NAMALWA (cell line): ENCODE data around the gene AGO3.
"Not testable (repeated sequence)": the region's sequence is repeated elsewhere in the genome, so short reads cannot be mapped to it uniquely, and the experiment has no call there.

Experiments used
- DNase-seq: peaks from one replicate; pipeline ENCODE4 v3.0.0-alpha.2; 2015; ENCODE audit warnings: low spot score

The AGO3 gene

DNA sequence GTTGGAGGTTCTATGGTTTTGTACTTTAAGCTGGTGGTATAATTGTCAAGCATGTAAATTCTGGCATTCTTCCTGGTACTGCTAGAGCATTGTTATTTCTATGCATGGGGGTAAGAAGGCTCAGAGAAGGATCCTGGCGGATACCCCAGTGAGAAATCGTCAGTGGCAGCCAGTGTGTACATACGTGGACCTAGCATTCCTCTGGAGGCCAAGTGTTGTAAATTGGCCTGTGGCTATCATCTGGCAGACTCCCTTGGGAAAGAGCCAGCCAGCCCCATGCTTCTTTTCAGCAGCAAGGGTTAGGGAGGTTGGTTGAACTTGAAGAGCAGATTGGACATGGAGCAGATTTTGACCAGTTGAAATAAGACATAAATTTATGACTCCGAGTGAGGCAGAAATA, 5.2 kb upstream of the AGO3 start:
- DNase-seq = no peak

DNA sequence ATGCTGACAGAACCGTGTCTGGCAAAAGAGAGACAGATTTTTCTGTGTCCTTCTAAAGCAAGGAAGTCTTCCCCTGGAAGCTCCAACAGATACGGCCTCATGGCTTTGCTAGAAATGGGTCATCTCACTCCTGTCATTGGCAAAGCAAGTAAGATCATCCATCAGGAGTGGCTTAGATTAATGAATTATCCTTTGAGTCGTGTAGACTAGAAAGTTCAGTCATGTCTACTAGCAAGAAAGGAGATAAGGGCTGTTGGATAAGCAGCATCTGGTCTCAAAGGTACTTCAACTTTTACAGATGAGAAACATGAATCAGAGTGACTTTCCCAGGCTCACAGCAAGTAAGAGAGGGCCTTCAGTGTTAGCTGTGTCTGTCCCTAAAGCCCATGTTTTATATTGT, 3.4 kb upstream of the AGO3 start:
- DNase-seq = no peak

DNA sequence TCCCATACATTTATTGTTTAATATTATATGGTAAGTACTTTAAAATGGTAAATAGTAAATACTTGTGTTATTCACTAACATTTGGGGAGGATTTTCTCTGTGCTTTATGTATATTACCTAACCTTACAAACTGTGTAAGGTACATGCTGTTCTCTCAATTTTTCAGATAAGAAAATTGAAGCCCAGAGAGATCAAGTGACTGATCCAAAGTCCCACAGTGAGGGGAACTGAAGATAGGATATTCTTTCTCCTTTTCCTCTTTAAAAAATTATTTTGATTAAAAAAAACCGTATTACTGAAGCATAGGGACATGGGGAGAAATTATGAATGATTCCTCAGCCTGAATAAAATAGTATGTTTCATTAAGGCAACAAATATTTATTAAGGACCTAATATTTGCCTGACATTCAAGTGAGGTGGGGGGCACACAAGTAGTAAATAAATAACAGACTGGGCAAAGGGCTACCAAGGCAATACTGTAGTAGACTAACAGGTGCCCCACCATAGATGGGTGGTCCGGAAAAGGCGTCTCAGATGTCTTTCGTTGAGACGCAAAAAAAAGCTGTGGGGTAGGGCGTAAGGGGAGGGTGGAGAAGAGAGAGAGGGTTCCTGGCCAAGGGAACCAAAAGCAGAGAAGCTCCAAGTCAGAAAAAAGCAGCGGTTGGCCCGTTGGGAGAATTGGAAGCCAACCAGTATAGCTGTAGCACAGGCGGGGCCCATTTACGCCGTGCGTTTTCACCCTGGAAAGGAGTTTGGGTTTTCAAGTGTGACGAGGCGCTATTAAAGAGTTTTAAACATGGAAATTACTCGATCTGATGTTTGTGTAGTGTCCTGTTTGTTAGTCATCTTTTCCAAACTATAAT, 944 bp upstream of the AGO3 start:
- peak; percentile 75 for DNase-seq

DNA sequence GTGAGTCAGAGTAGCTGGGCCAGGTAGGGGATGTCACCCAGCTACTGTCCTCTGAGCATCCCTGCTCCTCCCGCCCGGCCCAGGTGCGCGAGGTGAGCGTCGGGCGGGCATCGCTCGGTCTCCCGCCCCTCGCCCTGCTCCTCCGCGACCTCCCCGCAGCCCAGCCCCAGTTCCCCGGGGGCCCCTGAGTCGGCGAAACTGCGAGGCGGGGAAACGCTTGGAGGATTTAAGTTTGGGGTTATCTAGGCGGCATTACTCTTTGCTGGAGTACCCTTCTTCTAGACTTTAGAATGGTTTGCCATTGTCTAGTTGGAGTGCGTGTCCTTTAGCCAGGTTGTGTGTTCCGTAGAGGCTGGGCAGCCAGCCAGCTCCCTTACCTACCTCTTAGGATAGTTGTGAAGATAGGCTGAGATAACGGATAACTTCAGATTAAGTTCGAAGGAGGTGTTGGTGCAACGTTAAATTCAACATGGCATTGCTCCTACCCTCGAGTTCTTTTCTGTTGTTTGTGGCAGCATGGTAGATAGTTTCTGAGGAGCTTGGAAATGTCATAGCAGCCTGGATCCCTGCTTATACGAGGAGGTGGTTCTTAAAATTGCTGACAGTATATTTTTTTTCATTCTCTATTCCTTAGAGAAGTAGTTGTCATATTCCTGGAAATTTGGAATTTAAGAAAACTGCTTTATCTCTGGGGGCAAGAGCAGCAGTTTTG, 697 bp downstream of the AGO3 start:
- peak; percentile 58 for DNase-seq

DNA sequence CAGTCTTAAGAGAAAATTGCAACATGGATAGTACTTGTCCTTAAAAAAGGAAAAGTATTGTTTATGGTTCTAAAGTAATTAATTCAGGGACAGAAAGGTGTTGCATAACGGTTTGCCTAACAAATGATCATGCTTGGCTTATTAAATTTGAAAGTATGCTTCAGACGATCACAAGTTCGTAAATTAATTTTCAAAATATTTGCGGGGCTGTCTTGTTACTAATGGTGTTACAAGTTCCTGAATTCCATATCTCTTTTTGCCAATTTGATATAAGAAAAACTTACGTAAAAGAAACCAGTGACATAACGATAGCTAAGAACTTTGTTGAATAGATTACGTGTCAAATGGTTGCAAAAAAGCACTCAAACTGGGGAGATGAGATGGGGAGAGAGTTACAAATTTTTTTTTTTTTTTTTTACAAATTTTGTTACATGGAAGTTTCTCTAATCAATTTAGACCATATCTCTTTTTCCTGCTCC, 1.3 kb downstream of the AGO3 start:
- no peak for DNase-seq

DNA sequence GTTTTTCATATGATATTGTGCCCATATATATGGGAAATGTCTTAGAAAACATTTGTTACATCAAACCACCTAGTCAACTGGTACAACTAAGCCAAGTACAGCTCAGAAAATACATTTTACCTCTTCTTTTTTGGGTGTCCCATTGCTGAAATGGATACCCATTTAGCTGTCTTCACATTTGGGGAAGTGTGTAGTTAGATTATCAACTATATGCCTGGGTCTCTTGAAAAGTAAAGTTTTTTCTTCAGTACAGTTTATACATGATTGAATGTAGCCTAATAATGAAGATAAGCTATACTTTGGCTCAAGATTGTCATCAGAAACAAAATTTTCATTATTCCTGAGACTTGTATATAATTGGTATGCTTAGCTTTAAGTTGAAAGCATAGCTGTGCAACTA, 2.0 kb downstream of the AGO3 start:
- DNase-seq = peak; percentile 20

DNA sequence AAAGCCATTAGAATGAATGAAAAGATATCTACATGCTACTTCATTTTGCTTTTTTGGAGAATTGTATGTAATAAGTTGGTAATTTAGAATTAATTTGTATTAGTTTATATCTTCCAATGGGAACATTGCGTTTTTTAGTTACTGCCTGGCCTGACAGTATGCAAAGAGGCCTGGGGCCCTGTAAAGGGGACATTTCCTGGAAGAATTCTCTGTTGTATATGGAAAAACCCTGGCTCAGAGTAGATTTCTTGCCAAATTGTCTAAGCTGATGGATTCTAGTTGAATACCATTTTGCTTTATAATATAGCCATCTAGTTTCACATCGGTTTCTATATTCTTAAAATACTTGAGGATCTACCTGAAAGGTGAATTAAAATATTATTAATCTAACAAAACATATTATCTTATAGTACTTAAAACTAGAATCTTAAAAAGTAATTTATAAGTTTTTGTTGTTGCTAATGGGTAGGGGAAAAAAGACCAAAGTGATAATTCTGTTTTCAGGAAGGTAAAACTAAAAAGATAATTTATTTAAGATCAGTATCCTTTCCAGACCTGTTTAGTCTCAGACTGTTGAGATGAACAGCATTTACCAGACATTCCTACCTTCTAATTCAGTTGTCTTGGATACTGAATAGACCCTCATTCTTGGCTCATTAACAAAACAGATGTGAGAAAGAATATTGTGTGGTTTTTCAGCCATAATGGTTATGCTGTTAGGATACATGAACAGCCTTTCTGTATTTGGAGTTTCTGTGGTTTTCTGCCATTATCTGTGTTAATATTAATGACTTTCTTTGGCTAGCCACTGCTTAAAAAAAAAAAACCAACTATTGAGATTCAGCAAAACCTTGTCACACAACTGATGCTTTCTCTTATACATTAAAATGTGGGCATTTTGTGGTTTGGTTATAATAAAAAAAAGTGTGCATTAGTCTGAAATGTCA, 4.8 kb downstream of the AGO3 start:
- DNase-seq = no peak

DNA sequence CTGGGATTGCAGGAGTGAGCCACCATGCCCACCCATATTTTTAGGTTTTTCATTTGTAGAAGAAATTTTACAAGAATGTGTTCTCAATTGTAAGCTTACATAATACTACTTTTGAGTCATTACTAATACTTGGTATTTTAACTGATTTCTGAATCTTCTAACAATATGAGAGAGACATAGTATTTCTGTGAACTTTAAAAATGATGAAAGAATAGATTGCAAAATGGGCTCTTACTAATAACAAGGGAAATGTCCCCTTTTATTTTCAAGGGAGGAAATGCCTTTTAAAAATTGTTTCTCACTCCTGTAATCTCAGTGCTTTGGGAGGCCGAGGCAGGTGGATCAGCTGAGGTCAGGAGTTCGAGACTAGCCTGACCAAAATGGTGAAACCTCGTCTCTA, 5.9 kb downstream of the AGO3 start:
- DNase-seq = no peak

DNA sequence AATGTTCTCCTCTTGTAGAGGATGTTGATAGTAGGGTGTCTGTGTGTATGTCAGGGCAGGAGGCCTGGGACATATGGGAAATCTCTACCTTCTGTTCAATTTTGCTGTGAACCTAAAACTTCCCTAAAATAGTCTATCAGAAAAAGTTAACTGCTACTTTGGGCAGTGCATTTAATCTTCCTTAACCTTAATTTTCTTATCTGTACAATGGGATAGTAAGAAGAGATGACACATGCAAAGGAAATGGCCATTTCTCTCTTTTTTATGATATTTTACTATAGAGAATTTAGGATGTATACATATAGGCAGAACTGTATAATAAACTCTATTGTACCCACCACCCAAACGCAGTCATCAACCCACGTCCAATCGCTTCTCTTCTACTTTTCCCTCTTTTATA, 8.6 kb downstream of the AGO3 start:
- no peak for DNase-seq

DNA sequence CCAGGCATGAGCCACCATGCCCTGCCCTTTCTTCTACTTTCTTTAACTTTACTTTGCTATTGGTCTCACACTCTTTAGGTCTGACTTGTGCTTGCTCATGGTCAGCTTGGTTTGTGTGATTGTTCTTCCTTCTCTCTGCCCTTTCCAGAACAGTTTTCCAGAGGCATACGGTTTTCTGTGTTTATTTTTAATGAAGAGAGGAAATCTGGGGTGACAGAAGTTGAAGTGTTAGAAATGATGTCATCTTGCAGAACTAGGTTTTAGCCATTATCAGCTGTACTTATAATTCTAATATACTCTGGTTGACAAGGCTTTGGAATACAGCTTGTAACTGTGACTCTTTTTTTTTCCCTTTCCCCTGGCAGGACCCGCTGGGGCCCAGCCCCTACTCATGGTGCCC, 14.4 kb downstream of the AGO3 start:
- DNase-seq = no peak

DNA sequence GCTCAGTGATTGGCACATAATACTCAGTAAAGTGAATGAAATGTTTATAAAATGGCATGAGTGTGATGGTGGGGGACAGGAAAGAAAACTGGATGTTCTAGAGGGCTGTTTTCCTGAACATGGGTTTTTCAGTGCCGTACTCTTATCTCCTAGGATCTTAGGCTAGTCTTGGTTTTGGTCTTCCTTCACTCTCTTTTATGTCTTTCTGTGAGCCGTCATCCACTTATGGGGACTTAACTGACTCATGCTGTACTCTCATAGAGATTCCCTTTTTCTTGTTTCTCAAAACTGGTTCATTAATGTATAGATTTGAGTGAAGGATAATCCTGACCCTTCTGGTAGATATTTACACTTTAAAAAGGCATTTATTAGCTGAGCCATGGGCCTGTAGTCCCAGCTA, 16.6 kb downstream of the AGO3 start:
- no peak for DNase-seq

DNA sequence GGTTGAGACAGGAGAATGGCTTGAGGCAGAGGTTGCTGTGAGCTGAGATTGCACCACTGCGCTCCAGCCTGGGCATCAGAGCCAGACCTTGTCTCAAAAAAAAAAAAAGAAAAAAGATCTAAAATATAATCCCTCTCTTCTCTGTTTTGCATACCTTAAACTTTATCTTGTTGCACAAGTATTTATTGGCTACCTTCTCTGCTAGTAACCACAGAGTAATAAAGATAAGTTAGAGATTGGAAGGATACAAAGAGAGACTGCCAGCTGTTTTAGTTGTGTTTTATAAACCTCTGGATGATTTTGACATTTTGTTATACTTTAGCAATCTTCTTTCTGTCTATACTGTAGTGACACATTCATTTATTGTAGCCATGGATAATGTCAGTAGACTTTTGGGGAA, 27.7 kb downstream of the AGO3 start:
- no peak for DNase-seq

DNA sequence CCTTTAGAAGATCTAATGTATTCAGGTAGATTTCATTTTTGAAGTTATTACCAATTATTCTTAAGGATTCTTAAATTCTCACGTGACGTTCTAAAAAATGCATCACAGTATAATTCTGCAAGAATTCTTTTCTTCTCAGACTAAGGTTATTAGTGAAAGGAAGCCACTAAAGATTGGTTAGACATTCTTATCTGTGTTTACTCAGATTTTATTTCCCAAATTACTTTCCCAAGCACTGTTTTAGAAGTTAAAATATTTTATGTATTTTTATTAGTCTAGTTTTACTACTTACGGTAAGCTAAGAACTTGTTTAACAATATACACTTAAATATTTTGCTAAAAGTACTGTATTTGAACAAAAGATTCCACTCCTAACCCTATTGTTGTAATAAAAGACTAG, 28.4 kb downstream of the AGO3 start:
- DNase-seq = no peak

DNA sequence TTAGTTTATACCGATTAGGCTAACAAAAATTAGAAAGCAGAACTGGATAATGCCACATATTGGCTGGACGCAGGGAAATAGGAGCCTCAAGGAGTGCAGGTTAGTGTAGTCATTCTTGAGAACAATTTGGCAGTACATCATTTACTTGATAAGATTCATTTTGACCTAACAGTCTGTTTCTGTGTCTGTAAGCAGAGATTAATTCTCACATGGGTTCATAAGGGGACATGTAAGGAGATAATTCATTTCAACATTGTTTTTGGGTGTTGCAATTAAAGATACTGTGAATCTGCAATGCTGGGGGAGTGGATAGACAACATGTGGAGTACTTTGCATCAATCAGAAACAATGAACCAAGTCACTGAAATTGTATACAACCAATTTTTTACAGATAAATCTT, 32.0 kb downstream of the AGO3 start:
- DNase-seq = no peak

DNA sequence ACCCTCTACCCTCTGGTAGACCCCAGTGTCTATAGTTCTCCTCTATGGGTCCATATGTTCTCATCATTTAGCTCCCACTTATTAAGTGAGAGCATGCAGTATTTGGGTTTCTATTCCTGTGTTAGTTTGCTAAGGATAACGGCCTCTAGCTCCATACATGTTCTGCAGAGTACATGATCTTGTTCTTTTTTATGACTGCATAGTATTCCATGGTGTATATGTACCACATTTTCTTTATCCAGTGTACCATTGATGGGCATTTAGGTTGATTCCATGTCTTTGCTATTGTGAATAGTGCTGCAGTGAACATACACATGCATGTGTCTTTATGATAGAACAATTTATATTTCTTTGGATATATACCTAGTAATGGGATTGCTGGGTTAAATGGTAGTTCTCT, 33.4 kb downstream of the AGO3 start:
- DNase-seq = not testable (repeated sequence)

DNA sequence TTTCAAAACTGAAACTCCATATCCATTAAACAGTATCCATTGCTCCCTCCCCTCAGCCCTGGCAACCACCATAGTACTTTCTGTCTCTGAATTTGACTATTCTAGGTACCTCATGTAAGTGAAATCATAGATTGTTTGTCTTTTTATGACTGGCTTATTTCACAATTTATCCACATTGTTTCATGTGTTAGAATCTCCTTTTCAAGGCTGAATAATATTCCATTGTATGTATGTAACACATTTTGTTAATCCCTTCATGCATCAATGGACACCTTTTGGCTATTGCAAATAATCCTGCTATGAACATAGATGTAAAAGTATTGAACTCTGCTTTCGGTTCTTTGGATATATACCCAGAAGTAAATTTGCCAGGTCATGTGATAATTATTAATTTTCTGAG, 37.5 kb downstream of the AGO3 start:
- DNase-seq = no peak

DNA sequence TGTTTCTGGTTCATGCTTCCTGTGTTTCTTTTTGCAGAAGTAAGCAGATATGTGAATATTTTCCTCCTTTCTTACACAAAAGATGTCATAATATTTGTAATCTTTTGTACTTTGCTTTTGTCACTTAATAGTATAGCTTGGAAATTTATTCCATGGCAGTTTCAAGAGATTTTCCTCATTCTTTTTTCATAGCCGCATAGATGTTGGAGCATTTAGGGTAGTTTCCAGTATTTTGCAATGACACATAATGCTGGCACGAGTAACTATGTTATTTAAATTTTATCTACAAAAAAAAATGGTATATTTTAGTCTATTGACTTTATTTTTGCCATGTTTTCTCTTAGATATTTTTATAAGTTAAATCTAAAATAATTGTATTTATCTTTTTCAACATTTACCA, 40.7 kb downstream of the AGO3 start:
- no peak for DNase-seq

DNA sequence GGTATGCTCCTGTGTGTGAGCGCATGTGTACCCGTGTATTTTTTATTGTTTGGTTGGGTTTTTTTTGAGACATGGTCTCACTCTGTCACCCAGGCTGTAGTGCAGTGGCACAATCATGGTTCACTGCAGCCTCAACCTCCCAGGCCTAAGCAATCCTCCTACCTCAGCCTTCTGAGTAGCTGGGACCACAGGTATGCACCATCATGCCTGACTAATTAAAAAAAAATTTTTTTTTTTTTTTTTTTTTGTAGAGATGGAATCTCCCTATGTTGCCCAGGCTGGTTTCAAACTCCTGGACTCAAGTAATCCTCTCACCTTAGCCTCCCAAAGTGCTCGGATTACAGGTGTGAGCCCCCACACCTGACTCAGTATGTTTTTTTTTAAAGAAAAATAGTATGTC, 41.7 kb downstream of the AGO3 start:
- not testable (repeated sequence) for DNase-seq

DNA sequence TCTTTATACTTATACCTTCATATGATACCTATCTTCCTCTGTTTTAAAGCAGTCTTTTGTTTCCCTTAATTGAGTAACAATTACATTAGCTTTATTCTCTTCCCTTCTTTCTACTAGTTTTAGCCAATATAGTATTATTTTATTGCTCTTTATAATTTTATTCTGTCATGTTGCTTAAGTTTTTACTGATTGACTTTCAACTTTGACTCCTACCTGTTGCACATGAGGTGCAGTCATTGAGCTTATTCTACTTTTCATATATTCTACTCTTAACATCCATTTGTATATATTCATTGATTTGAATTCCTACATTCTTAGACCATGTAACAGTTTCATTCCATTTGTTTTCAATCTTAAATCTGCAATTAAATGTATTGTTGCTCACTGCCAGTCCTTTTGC, 49.2 kb downstream of the AGO3 start:
- no peak for DNase-seq

DNA sequence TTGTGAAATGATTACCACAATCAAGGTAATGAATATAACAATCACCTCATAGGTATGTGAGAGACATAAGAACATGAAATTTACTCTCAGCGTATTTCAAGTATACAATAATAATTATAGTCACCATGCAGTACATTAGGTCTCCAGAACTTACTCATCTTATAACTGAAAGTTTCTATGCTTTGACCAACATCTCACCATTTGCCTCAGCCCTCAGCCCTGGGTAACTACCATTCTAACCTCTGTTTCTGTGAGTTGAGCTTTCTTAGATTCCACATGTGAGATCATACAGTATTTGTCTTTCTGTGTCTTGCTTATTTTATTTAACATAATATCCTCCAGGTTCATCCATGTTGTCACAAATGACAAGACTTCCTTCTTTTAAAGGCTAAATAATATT, 57.3 kb downstream of the AGO3 start:
- DNase-seq = no peak

DNA sequence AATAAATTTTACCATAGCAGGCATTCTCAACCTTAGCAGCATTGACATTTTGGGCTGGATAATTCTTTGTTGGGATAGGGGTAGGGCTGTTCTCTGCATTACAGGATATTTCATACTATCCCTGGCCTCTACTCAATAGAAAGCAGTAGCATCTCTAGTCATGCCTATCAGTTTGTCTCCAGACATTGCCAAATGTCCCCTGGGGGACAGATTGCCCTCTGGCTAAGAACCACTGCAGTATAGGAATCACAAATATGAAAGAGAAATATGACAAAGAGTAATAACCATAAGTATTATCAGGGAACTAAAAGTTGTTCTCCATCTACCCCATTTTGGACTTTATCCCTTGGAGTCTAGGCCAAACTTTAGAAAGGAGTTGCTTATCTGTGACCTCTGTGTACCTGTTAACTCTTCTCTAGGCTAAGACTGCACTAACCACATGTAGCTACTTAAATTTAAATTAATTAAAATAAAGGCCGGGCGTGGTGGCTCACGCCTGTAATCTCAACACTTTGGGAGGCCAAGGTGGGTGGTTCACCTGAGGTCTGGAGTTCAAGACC, 76.1 kb downstream of the AGO3 start:
- no peak for DNase-seq

DNA sequence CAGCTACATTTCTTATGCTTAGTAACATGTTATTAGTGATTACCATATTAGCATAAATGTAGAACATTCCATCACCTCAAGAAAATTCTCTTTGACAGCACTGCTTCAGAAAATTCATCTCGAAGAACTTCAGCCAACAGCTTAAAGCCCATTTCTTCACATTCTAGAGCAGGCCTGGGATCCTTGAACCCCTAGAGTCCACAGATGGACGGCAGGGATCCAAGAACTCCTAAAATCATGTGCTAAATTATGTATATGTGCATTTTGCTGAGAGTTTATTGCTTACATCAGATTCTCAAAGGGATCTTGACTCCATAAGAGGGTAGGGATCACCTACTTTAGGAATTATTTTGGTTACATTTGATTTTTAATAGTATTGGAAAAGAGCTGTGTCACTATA, 76.8 kb downstream of the AGO3 start:
- no peak for DNase-seq
